Mesodermal cell (in vitro differentiated cells): ENCODE measurements around the gene LRRC4B.

Experiments used
- H3K27ac ChIP-seq: 2 replicates; pipeline ENCODE4 v1.7.0; 2013; ENCODE audit warnings: mild to moderate bottlenecking, low read depth, low read length, moderate library complexity; ENCODE audit not compliant: severe bottlenecking
- H3K36me3 ChIP-seq: 2 replicates; pipeline ENCODE4 v1.7.1; 2013; ENCODE audit warnings: mild to moderate bottlenecking, low read length, moderate library complexity; ENCODE audit not compliant: control insufficient read depth, insufficient read depth
- H3K4me1 ChIP-seq: one replicate; pipeline ENCODE4 v1.7.1; 2013; ENCODE audit warnings: mild to moderate bottlenecking, low read length; ENCODE audit not compliant: insufficient read depth, control insufficient read depth, poor library complexity, severe bottlenecking
- H3K4me3 ChIP-seq: 2 replicates; pipeline ENCODE4 v1.7.0; 2013; ENCODE audit warnings: low read length, control low read depth, mild to moderate bottlenecking; ENCODE audit not compliant: insufficient read depth, poor library complexity, severe bottlenecking; ENCODE audit errors: extremely low read depth
- H3K9me3 ChIP-seq: 2 replicates; pipeline ENCODE4 v1.7.1; 2013; ENCODE audit warnings: mild to moderate bottlenecking, low read length, moderate library complexity; ENCODE audit not compliant: control insufficient read depth
- WGBS, 2 experiments: methylation state at CpG; one replicate each; pipeline ENCODE4 v1.1.5; 2013; ENCODE audit warnings: missing lambda C conversion rate in 2 of 2; ENCODE audit not compliant: insufficient coverage in 2 of 2; 5-methylcytosine and 5-hydroxymethylcytosine counted together

Gene LRRC4B

DNA sequence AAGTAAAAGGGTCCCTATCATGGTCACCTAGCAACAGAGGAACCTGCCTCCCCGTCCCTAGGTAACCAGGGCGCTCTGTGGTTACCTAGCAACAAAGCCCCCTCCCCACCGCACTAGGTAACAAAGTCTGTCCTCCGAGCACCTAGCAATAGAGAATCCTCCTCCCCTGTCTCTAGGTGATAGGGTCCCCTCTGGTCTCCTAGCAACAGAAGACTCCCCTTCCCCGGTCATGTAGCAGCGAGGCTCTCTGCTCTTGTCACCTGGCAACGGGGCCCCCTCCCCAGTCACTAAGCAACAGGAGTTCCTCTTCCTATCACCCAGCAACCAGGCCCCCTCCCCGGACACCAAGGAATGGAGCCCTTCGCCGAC is 57.6 kb downstream of the LRRC4B start:
- no peaks in the 10 kb centered on the region for H3K36me3 ChIP-seq
- H3K9me3 ChIP-seq, result no peaks in the 10 kb centered on the region
- peak overlapping the region; percentile 52 for H3K4me3 ChIP-seq
- no peaks in the 10 kb centered on the region for H3K4me1 ChIP-seq
- 26 to 31% methylated on average over 7 to 9 of the region's 10 CpGs for WGBS, 2 experiments
- H3K27ac ChIP-seq, result peak overlapping the region; percentile 78

DNA sequence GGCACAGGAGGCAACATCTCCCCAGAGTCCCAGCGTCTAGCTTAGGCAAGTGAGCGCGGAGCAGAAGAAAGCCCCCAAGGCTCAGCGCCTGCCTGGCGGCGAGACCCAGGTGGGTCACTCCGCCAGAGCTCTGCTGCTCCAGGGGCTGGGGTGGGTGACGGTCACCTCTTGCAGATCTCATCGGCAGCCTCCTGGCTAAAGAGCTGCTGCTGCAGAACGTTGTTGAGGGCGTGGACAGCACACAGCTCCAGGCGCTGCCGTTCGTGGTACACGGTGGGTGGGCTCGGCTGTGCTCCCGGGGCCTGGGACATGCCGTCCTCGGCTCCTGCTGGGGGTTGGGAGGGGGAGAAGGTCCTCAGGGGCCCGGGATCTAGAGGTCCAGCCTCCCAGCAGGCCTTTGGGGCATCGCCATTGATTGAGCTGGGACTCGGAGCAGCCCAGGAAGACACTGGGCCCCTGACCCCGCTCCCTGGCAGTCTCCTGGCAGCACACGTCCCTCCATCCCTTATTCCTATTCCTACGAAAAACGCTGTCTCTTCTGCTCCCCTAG is 58.0 kb downstream of the LRRC4B start:
- Histone ChIP-seq H3K9me3 (no peaks in the 10 kb centered on the region), H3K27ac (peak overlapping the region; percentile 78), H3K36me3 (no peaks in the 10 kb centered on the region), H3K4me1 (no peaks in the 10 kb centered on the region), H3K4me3 (peak overlapping the region; percentile 52)
- WGBS, 2 experiments, result 62 to 70% methylated on average over 18 to 21 of the region's 26 CpGs

DNA sequence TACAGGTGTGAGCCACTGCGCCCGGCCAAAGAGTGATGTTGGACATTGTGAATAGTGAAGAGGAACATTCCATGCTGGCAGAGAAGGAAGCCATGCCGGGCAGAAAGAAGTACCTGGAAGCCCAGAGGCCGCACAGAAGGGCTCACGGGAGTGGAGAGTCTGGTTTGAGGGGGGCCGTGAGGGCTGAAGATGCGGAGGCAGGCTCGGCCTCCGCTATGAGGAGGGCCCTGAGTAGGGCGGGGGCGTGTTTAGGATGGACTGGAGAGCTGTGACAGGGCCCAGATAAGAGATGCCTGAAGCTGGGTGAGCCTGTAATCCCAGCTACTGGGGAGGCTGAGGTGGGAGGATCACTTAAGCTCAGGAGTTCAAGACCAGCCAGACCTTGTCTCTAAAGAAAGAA is 58.9 kb downstream of the LRRC4B start:
- WGBS, 2 experiments, result 85 to 86% methylated on average over 9 to 11 of the region's 11 CpGs
- no peak overlapping the region for H3K4me3 ChIP-seq
- H3K27ac ChIP-seq, result no peak overlapping the region
- no peaks in the 10 kb centered on the region for H3K9me3 ChIP-seq
- no peaks in the 10 kb centered on the region for H3K4me1 ChIP-seq
- H3K36me3 ChIP-seq, result no peaks in the 10 kb centered on the region

DNA sequence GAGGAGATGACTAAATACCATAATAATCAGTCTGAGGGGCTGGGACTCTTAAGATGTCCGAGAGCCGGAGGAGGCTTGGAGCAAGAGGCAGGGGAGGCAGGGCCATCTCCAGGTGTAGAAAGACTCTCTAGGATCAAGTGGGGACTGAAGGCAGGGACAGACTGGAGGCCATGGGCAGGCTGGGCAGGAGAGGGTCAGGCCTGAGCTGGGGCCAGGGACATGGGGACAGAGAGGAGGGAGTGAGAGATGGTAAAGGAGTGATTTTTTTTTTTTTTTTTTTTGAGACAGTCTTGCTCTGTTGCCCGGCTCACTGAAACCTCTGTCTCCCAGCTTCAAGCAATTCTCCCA is 59.4 kb downstream of the LRRC4B start:
- Histone ChIP-seq H3K36me3 (no peaks in the 10 kb centered on the region), H3K27ac (no peak overlapping the region), H3K4me3 (no peak overlapping the region), H3K4me1 (no peaks in the 10 kb centered on the region), H3K9me3 (no peaks in the 10 kb centered on the region)
- 69 to 86% methylated on average over 2 of the region's 3 CpGs for WGBS, 2 experiments

DNA sequence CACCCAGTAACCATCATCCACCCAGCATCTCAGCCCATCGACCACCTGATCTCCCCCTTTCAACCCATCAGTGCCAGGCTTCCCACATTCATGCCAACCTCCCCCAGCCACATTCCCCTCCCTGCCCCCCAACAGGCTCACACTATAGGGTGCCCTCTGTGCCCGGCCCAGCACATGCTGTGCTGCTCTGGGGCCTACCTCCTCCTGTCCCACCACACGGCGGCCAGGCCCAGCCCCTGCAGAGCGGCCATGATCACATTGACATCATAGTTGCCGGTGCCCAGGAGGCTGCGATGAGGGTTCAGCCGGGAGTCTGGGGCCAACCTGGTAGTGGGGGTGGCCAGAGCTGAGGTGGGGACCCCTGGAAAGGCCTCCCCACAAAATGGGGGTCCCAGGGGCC is 60.9 kb downstream of the LRRC4B start:
- H3K36me3 ChIP-seq, result no peaks in the 10 kb centered on the region
- H3K27ac ChIP-seq, result no peak overlapping the region

DNA sequence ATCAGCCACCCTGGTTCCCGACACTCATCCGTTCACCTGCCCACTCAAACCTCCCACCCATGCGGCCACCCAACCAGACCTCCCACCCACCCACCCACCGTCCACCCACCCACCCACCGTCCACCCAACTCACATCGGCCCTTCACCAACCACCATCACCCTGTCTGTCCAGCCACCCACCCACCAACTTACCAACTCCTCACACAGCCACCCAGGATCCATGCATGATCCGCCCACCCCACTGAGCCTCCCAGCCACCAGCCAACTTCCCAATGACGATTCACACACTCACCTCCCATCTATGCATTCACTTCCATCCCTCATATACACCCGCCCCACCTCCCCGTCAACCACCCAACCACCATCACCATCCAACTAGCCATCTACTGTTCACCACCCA is 61.5 kb downstream of the LRRC4B start:
- no peak overlapping the region for H3K4me3 ChIP-seq
- WGBS, 2 experiments, result 93 to 94% methylated on average over 2 to 4 of the region's 10 CpGs
- no peaks in the 10 kb centered on the region for H3K9me3 ChIP-seq
- no peaks in the 10 kb centered on the region for H3K36me3 ChIP-seq
- H3K4me1 ChIP-seq, result no peaks in the 10 kb centered on the region
- H3K27ac ChIP-seq, result no peak overlapping the region

More for the DNA sequence above, 60.9 kb downstream of the LRRC4B start:
- Histone ChIP-seq H3K4me3 (no peak overlapping the region), H3K4me1 (no peaks in the 10 kb centered on the region), H3K9me3 (no peaks in the 10 kb centered on the region)
- WGBS, 2 experiments, result 83 to 96% methylated on average over 7 to 8 of the region's 8 CpGs

DNA sequence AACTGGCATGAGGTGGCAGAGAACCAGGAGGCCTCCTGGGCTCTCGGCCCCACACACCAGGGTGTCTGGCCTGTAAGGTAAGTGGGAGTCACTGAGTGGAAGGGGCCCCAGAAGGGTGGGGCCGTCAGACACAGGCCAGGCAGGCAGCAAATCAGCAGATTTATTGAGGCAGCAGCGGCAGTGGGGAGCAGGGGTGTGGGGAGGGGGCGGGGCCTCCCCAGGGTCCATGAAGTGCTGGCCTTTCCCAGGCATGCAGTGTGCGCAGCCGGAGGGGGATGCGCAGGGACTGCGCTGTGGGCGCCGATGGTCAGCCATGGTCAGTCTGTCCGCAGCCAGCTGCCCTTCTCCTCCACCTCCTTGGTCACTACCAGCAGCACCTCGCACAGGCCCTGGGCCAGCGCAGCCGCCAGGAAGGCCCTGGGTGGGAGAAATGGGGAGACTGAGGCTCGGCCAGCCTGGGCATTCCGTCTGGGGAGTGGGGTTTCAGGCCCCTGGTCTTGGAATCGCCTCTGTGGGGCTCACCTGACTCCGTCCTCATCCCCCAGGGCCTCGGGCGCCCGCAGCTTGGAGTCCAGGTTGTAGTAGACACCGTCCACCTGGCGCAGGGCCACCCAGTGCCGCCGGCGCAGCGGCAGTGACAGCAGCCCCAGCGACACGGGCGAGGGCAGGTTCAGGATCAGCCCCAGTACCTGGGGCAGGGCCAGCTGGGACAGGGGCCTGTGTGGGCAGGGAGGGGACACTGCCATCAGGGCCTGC is 62.2 kb downstream of the LRRC4B start:
- H3K9me3 ChIP-seq, result no peaks in the 10 kb centered on the region
- no peak overlapping the region for H3K27ac ChIP-seq
- no peak overlapping the region for H3K4me3 ChIP-seq
- WGBS, 2 experiments, result 98 to 100% methylated on average over 21 to 25 of the region's 30 CpGs
- H3K36me3 ChIP-seq, result no peaks in the 10 kb centered on the region
- no peaks in the 10 kb centered on the region for H3K4me1 ChIP-seq

DNA sequence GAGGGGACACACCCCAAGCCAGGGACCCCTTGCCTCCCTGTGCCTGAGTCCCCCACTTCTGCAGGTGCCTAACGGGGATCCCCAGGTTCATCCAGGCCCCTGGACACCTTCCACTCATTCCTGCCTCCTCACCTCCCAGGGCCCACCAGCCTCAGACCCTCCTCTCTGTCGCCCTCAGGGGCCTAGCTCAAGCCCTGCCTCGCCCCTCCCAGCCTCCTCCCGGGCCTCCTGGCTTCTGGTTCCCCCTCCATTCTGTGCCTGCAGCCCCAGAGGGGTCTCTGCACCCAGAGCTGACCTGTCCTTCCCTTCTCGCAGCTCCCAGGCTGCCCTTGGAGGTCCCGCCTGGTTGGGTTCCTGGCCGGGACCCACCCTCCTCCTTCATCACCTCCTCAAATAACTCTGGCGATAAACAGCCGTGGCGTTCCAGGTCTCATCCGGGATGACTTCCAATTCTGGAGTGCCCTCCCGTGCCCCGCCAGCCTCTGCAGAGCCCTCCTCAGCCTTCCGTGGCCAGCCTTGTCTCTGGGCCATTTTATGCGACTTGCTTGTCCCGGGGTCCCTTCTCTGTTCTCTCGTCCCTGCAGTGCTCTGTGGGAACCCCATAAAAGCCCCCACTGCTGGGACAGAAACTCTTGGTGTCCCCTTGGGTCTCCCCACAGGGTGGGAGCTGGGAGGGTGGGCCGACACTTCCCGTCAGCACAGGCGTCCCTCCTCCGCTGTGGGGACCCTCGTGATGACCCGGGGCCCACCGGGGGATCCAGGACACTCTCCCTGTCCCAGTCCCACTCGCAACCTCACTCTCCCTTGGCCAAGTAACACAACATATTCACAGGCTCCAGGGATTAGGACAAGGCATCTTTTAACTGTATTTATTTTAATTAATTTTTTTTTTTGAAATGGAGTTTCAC is 66.4 kb downstream of the LRRC4B start:
- 80 to 81% methylated on average over 18 to 19 of the region's 25 CpGs for WGBS, 2 experiments
- Histone ChIP-seq H3K27ac (no peak overlapping the region), H3K4me1 (peaks cover 5% of the 10 kb centered on the region), H3K4me3 (no peak overlapping the region), H3K9me3 (no peaks in the 10 kb centered on the region), H3K36me3 (no peaks in the 10 kb centered on the region)

DNA sequence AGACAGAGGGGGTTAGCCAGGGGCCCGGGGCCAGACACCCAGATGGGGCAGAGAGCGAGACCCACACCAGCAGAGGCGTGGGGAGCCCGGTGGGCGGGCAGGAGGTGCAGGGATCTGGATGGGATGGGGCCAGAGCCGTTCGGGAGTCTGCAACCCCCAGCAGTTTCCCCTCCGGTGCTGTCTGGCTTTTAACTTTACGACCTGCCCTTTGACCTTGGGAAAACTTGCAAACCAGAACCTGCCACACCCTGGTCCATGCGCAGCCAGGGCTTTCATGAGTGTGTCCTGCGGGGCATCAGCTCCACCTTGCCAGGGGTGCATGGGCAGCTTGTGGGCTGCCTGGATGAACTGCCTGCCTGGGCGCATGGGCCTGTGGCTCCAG is 67.1 kb downstream of the LRRC4B start:
- Histone ChIP-seq H3K36me3 (no peaks in the 10 kb centered on the region), H3K27ac (no peak overlapping the region), H3K9me3 (no peaks in the 10 kb centered on the region), H3K4me3 (no peak overlapping the region), H3K4me1 (peaks cover 5% of the 10 kb centered on the region)
- WGBS, 2 experiments, result 70 to 75% methylated on average over 7 to 10 of the region's 12 CpGs

DNA sequence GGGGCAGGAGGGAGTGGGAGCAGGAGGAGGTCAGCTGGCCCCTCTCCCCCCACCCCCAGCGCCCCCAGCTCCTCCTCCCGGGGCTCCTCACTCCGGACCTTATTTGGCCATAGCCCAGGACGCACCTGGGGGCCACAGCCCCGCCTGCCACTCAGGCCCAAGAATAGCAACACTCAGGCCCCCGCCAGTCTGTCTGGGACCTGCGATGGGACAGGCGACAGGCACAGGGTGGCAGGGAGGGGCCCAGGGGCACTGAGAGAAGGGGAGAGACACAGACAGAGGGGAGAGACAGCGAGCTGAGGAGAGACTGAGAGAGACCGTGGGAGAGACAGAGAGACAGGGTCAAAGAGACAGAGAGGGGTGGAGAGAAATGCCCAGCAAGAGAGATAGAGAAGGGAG is 67.5 kb downstream of the LRRC4B start:
- Histone ChIP-seq H3K4me1 (peaks cover 5% of the 10 kb centered on the region), H3K27ac (no peak overlapping the region), H3K4me3 (no peak overlapping the region), H3K36me3 (no peaks in the 10 kb centered on the region), H3K9me3 (no peaks in the 10 kb centered on the region)
- 61 to 62% methylated on average over 4 to 7 of the region's 10 CpGs for WGBS, 2 experiments
